Left lung (tissue), 10 donors: ENCODE measurements around the gene TFPT. TPM values are rescaled to one million over a fixed set of nuclear protein-coding genes. Genes with fewer than 3 reads are reported as not detected.
"Not testable (repeated sequence)": the region's sequence is repeated elsewhere in the genome, so short reads cannot be mapped to it uniquely, and the experiment has no call there.

Source experiments
- ATAC-seq: fragments of 200-7000 bp; cut with Tn5 transposase; one replicate; pipeline ENCODE4 v1.9.1; 2020; ENCODE audit warnings: moderate library complexity
- DNase-seq, 4 donors: peaks; one replicate each; pipeline ENCODE4 v3.0.0-alpha.2; 2013 to 2020
- H3K27ac ChIP-seq, 2 donors: fragments of 200-600 bp; sonication (generic) in 1 of 2; one replicate each; pipeline versions ENCODE4 v1.5.0 to v1.8.0; 2020 to 2021
- H3K27me3 ChIP-seq, 2 donors: fragments of 200-600 bp; sonication (generic) in 1 of 2; one replicate each; pipeline versions ENCODE4 v1.5.0 to v1.8.0; 2020 to 2021
- H3K36me3 ChIP-seq, 2 donors: fragments of 200-600 bp; sonication (generic) in 1 of 2; one replicate each; pipeline versions ENCODE4 v1.5.0 to v1.8.0; 2020 to 2021
- H3K4me1 ChIP-seq, 2 donors: fragments of 200-600 bp; one replicate each; pipeline ENCODE4 v1.8.0; 2021
- H3K4me3 ChIP-seq, 2 donors: fragments of 200-600 bp; sonication (generic) in 1 of 2; one replicate each; pipeline versions ENCODE4 v1.5.0 to v1.8.0; 2020 to 2021; ENCODE audit warnings: mild to moderate bottlenecking in 1 of 2
- H3K9me3 ChIP-seq, 2 donors: fragments of 200-600 bp; sonication (generic) in 1 of 2; one replicate each; pipeline versions ENCODE4 v1.5.0 to v1.8.0; 2020 to 2021
- CTCF ChIP-seq, 2 donors: fragments of 200-600 bp; sonication (generic) in 1 of 2; IDR thresholded peaks; one replicate each; pipeline versions ENCODE4 v1.5.0 to v1.8.0; 2021; ENCODE audit warnings: antibody characterized with exemption in 2 of 2
- intact Hi-C, 2 donors: fragments of 100-400 bp; cut with DNase I; formaldehyde crosslinking; loops; one replicate each; pipeline versions ENCODE4 v1.11.2 to v1.14.2; 2022
- polyA plus RNA-seq, 6 donors: library from polyadenylated mRNA; unstranded; fragments of 120-200 nt; gene quantifications; one replicate each; pipeline ENCODE4 v1.2.1, GENCODE V29; 2013; ENCODE audit not compliant: insufficient read length in 6 of 6
- total RNA-seq, 2 donors: library from RNA; stranded (reverse); fragmentation: NEBNext Ultra II Directional; extraction: Animal tissue kit (Norgen Biotek cat#: 25700); gene quantifications; one replicate each; pipeline ENCODE4 v1.2.1, GENCODE V29; 2021
- donor health status: DM: no; HTN: yes; CAD: no.
- donor health status: DM: no; HTN: no; CAD: no.

The TFPT gene
- total and polyA plus RNA-seq, 8 donors: 14.3 to 19.9 (median 18.6) TPM

DNA sequence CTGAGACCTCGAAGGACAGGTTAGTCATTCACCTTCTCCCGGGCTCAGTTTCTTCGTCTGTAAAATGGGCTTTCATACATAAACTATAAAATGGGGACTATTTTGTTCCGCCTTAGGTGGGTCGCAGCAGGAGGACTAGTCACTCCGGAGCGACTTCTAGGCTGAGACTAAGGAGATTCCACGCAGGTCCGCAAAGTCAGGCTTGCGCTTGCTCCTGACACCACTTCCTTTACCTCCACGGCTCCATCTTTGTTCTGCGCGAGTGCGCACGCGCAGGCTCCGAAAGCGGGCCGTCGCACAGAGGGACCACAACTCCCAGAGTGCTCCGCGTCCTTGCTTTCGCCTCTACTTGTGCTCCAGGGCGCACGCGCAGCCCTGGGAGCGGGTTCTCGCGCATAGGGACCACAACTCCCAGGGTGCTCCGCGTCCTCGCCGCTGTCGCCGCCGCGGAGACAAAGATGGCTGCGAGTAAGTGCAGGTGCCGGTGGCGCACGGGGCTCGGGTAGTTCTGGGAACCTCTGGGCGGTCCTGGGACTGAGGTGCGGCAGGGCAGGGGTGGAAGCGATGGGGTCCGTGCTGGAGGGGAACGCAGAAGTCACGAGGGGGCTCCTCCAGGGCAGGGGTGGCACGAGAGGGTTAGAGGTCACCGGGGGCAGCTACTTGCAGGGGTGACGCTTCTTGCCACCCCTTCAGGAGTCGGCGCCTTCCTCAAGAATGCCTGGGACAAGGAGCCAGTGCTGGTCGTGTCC, 12.9 kb downstream of the TFPT start, which contains the start of gene NDUFA3:
NDUFA3 (plus strand) TSS at position 435 of the 749 bp plus-strand sequence; CDS start at position 459, 24 bp downstream.
- Histone ChIP-seq H3K36me3 (peaks cover 0 to 25% of the 10 kb centered on the region in 2 donors), H3K4me1 (peaks cover 8 to 54% of the 10 kb centered on the region in 2 donors), H3K27ac (peak within 1 kb of the TSS; percentile 39 to 80), H3K27me3 (peaks cover 0 to 7% of the 10 kb centered on the region in 2 donors), H3K4me3 (peak within 1 kb of the TSS; percentile 82 to 96), H3K9me3 (no peaks in the 10 kb centered on the region)
- ATAC-seq (peak; percentile 99), DNase-seq (peak; percentile 97 to 100 (median 100))
- intact Hi-C loops: no loop called here
- no peak for TF ChIP-seq CTCF (IDR thresholded peaks at IDR 0.05)

GRCh38 chr19:54100561-54100960, 14.9 kb downstream of the TFPT start, which contains the start of gene OSCAR:
Gene OSCAR, minus strand, starts transcription at chr19:54100803. Its CDS starts 11 bp downstream, at chr19:54100792.
- peak within 1 kb of the TSS in 1 of 2 donors; percentile 51 for H3K4me3 ChIP-seq
- peaks cover 13 to 66% of the 10 kb centered on the region in 2 donors for H3K4me1 ChIP-seq
- peaks cover 0 to 6% of the 10 kb centered on the region in 2 donors for H3K36me3 ChIP-seq
- H3K9me3 ChIP-seq: no peaks in the 10 kb centered on the region
- DNase-seq: peak in 3 of 4 donors; percentile 17 to 83 (median 55)
- TF ChIP-seq CTCF (IDR thresholded peaks at IDR 0.05): no peak
- ATAC-seq: peak; percentile 3
- H3K27ac ChIP-seq: peak within 1 kb of the TSS in 1 of 2 donors; percentile 88
- H3K27me3 ChIP-seq: peaks cover 0 to 19% of the 10 kb centered on the region in 2 donors
- intact Hi-C loops: no loop called here

- Histone ChIP-seq H3K4me3 (peak overlapping the region in 1 of 2 donors; percentile 51), H3K27ac (peak overlapping the region in 1 of 2 donors; percentile 88), H3K27me3 (peaks cover 0 to 26% of the 10 kb centered on the region in 2 donors), H3K4me1 (peaks cover 14 to 71% of the 10 kb centered on the region in 2 donors)
- peak in 1 of 4 donors; percentile 20 for DNase-seq
- intact Hi-C loops, H3K9me3 ChIP-seq, ATAC-seq, H3K36me3 ChIP-seq: not testable (repeated sequence)
Measured at GRCh38 chr19:54099903-54100255, 15.6 kb downstream of the TFPT start.

- Histone ChIP-seq H3K4me1 (peaks cover 14 to 66% of the 10 kb centered on the region in 2 donors), H3K36me3 (peaks cover 0 to 9% of the 10 kb centered on the region in 2 donors), H3K27me3 (peaks cover 0 to 30% of the 10 kb centered on the region in 2 donors), H3K27ac (peak overlapping the region in 1 of 2 donors; percentile 88), H3K4me3 (peak overlapping the region in 1 of 2 donors; percentile 51), H3K9me3 (no peaks in the 10 kb centered on the region)
- TF ChIP-seq CTCF (IDR thresholded peaks at IDR 0.05): no peak
- ATAC-seq (no peak), DNase-seq (peak in 1 of 4 donors; percentile 18)
- intact Hi-C loops: no loop called here
Measured at GRCh38 chr19:54099190-54099902, 16.1 kb downstream of the TFPT start.

- Histone ChIP-seq H3K27me3 (peaks cover 0 to 40% of the 10 kb centered on the region in 2 donors), H3K4me3 (peak overlapping the region in 1 of 2 donors; percentile 36), H3K9me3 (no peaks in the 10 kb centered on the region), H3K4me1 (peaks cover 6 to 47% of the 10 kb centered on the region in 2 donors), H3K27ac (peak overlapping the region in 1 of 2 donors; percentile 83), H3K36me3 (peaks cover 0 to 15% of the 10 kb centered on the region in 2 donors)
- TF ChIP-seq CTCF (IDR thresholded peaks at IDR 0.05): no peak
- intact Hi-C loops: no loop called here
- peak in 2 of 4 donors; percentile 42 to 80 for DNase-seq
- ATAC-seq: peak; percentile 24
Measured at GRCh38 chr19:54096617-54097106, 18.8 kb downstream of the TFPT start.

DNA sequence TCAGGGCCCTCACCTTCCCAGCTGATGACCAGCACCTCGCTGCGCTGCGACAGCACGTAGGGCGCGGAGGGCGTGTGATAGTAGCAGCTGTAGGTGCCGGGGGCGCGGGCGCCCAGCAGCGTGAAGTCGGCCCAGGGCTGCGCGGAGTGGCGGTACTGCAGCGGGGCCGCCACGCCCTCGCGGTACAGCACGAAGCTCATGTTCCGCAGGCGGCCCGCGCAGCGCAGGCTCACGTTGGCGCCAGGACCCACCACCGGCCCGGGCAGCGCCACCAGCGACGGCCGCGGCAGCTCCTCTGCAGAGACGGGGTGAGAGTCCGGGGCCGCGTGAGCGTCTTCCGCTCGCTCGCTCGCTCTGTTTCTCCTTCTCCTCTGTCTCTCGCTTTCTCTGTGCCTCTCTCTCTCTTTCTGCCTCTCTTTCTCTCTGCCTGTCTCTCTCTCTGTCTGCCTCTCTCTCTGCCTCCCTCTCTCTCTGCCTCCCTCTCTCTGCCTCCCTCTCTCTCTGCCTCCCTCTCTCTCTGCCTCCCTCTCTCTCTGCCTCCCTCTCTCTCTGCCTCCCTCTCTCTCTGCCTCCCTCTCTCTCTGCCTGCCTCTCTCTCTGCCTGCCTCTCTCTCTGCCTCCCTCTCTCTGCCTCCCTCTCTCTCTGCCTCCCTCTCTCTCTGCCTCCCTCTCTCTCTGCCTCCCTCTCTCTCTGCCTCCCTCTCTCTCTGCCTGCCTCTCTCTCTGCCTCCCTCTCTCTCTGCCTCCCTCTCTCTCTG, 19.4 kb downstream of the TFPT start:
- ATAC-seq: peak; percentile 73
- H3K9me3 ChIP-seq, intact Hi-C loops: not testable (repeated sequence)
- peaks cover 0 to 40% of the 10 kb centered on the region in 2 donors for H3K27me3 ChIP-seq
- peak overlapping the region in 1 of 2 donors; percentile 36 for H3K4me3 ChIP-seq
- peak in 3 of 4 donors; percentile 49 to 94 (median 53) for DNase-seq
- H3K27ac ChIP-seq: peak overlapping the region in 1 of 2 donors; percentile 83
- peaks cover 0 to 15% of the 10 kb centered on the region in 2 donors for H3K36me3 ChIP-seq
- H3K4me1 ChIP-seq: peaks cover 6 to 41% of the 10 kb centered on the region in 2 donors
